Stimulated activated CD8-positive, alpha-beta memory T cell treated with anti-CD3 and anti-CD28 coated beads, Interleukin-12 subunit alpha, Interleukin-12 subunit beta, amount 100 ng/mL, for 24 hours (primary cell): Measurements from ENCODE around the gene S100A11.

ENCODE experiments used
- DNase-seq: peaks from one replicate; pipeline ENCODE4 v3.0.0-alpha.2; 2020; ENCODE audit errors: extremely low read depth

S100A11 gene

DNA sequence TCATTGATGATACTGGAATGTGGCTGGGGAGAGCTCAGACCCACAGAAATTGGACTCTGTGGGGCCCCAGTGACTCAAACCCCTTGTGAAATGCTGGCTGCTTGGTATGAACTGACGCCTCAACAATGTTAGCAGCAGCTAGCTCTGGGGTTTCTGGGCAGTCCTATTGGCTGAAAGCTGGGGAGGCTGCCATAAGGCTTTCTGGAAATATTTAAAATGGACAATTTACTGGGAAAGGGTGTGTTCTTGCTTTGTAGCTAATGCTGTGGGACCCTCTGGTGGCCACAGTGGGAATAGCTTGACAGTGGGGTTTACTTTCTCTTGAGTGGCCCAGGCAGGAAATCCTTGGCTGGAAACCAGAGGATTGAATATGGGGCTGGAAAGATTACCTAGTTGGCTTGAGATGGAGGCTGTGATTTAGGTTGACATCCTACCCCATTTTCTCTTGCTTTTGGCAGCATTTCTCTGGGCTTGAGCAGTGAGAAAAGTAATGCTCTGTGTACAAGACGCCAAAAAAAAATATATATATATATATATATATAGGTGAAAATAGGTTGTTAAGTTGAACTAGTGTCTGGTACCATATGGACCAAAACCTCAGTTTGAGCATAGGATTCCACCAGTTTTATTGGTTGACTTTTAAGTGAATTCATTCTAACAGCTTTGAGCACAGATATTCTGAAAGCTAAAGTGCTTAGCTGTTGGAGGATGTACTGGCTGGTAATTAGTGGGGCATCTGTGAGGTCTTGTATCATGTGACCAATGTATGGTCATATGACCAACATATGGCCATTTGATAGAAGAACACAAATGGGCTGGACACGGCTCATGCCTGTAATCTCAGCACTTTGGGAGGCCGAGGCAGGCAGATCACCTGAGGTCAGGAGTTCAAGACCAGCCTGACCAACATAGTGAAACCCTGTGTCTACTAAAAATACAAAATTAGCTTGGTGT is 34.9 kb downstream of the S100A11 start:
- DNase-seq, result no peak

DNA sequence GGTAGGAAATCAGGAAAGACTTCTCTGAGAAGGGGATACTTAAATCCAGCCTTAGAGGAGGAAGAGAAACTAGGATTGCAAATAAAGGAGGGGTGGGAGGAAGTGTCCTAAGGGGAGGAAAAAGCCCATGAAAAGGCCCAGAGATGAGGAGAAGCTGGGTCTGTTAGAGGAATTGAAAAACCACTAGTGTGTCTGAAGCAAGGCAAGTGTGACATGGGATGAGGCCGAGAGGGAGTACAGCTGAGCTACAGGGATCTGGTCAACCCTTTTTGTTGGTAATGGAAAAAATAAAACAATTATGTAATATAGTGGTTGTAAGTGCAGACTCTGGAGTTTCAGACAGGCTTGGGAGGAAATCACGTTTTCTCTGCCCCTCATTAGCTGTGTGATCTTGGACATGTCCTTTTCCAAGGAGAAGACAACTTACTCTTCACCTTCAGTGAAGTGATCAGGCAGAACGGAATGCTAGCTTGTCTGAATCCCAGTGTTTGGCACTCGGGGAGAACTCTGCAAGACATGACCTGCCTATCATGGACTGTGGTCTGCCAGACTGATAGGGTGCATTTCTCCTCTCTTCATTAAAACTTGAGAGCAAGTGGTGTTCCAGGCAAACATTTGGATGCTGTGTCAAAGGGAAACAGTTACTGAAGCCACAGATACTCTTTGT is 35.7 kb downstream of the S100A11 start:
- DNase-seq, result no peak

DNA sequence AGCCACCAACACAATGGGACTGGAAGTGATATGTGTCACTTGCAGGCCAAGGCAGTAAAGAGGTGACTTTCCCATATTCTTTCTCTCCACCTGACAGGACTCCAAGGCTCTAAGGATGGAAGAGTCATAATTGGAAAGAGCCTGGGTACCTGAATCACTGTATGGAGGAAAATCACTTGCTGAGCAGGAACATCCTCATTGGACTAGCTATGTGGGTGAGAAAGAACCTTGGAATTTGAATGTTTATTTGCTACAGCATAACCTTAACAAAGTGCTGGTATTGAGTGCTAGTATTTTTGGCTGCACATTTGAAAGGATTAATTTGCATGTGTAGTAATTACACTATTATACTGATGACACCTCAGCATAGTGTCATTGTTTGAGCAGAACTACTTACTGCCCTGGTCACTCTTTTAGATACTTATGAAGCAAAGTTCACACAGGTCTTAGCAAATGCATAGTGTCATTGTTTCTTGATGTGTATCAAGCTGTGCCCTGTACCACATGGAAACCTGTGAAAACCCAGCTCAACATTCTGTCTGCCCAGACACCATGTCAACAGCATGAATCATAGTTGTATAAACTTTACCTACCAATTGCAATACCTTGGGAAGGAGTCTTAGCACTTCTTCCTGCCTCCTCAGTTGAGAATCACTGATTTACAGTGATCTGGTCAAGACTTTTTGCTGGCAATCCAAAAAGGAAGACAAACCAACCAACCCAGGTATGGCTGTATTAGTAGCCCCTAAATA is 38.0 kb downstream of the S100A11 start:
- no peak for DNase-seq

DNA sequence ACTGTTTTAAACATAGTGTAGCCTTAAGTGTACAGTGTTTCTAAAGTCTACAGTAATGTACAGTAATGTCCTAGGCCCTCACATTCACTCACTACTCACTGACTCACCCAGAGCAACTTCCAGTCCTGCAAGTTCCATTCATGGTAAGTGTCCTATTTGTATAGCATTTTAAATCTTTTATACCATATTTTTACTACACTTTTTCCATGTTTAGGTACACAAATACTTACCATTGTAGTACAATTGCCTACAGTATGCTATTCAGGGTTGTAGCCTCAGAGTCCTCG is 39.6 kb downstream of the S100A11 start:
- no peak for DNase-seq

DNA sequence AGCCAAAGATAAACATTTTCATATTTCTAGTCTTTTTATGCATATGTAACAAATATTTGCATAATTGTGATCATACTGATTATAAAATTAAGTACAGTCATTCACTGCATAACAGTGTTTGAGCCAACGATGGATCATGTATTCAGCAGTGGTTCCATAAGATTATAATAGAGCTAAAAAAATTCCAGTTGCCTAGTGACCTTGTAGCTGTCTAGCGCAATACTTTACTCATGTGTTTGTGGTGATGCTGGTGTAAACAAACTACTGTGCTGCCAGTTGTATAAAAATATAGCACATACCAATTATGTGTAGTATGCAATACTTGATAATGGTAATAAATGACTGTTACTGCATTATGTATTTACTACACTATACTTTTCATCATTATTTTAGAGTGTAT is 41.0 kb downstream of the S100A11 start:
- DNase-seq, result no peak

DNA sequence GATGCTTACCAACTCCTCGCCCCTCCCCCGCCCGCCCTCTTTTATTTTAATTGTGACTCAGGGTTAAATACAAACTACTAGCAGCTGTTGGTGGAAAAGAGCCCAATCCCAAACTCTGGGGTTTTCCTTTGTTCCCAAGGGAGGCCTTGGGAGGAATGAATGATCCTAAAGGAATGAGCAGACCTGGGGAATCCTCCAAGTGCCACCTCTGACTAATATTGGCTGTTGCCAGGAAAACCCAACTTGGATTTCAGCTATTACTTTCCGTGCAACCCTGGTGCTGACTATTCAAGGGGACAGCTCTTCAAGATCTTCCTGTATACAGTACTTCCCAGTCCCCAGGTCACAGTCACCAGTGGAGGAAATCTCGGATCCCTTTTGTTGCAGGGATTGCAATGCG is 41.8 kb downstream of the S100A11 start:
- no peak for DNase-seq

DNA sequence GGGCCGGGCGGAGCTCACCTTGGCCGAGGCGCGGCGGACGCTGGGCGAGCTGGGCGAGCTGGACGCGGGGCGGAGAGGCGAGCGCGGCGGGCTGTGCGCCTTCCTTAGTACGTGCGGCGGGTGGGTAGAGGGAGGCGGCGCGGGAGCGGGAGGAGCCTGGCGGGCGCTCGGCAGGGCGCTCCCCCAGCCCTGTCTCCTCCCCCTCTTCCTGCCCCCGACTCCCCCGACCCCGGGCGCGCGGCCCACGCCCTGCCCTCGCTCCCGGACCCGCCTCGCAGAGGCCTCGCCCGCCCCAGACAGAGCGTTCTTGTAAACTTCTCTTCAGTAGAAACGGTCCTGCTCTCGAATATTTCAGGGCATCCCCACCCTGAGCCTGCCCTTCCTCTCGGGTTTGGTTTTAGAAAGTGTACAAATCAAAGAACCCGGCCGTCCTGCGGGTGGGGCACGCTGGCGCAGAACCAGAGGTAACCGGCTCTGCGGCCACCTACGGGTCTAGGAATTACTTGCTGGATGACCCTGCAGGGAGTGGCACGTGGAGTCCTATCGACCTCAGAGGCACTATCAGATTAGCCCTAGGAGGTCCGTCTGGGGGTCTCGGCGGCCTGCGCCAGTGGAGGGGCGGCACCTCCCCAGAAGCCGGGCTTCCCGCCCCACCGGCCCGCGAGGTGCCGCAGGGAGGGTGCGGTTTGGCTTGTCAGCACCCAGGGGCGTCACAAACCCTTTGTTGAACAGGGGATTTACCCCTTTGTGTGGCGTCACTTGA is 42.9 kb downstream of the S100A11 start, which contains the start of gene S100A10:
Gene S100A10, minus strand, starts transcription at position 126 of the 763 bp plus-strand sequence. CDS start 7,629 bp downstream, outside the sequence.
- no peak for DNase-seq

DNA sequence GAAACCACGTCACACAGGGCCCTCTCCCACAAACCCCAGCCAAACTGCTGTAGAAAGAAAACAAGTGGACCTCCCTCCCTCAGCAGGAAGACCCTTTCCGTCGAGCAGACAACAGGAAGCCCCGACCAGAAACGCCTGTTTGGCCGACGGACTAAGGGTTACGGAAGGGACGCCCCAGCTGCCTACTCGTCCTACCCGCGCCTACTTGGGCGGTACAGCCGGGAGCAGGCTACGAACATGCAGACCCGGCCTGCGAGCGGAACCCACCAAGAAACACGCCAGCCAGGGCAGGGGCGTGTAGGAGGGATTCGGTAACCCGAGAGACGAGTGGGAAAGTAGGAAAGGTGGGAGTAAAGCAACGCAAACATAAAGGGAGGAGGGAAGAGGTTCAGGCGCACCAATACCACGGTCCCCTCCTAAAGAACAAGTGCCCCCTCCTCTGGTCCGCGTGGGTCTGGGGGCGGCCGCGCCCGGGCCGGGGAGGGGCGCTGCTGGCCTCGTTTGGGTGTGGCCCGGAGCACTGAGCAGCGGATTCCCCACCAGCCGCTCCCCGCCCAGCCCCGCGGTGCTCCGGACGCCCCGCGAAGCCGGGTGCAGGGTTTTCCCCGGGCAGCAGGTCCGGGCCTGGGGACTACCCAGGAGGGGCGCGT is 43.6 kb downstream of the S100A11 start:
- no peak for DNase-seq

DNA sequence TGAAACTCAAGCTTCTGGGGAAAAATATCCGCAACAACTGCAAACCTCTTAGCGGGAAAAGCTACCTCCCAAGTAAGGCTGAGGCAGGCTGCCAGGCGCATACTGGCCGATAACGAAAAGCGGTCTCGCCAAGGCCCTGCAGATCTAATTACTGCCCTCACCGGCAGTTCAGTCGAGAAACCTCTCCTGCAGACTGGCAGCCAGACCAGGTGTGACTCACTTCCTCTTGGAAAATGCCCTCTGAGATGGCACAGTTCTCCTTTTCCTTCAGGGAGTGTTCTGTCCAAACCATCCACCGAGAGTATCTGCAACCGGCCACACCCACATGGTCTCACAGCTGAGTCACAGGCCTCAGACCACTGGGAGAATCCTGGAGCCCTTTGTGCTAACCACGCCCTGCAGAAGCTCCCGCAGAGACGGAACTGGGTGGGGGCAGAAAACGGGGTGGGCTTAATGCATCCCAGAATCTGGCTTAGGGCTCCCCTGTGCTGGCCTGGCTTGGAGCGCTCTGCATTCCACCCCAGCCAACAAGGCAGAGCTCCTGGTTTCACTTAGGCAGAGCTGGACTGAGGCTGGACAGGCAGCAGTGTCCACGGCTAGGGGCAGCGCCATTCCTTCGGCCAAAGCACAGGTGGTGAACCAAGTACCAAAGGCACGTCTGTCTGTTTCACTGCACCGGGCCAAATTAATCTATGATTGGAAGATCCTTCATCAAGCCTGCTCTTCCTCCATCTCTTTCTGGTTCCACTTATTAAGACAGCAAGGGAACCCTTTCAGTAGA is 44.3 kb downstream of the S100A11 start:
- DNase-seq, result no peak

DNA sequence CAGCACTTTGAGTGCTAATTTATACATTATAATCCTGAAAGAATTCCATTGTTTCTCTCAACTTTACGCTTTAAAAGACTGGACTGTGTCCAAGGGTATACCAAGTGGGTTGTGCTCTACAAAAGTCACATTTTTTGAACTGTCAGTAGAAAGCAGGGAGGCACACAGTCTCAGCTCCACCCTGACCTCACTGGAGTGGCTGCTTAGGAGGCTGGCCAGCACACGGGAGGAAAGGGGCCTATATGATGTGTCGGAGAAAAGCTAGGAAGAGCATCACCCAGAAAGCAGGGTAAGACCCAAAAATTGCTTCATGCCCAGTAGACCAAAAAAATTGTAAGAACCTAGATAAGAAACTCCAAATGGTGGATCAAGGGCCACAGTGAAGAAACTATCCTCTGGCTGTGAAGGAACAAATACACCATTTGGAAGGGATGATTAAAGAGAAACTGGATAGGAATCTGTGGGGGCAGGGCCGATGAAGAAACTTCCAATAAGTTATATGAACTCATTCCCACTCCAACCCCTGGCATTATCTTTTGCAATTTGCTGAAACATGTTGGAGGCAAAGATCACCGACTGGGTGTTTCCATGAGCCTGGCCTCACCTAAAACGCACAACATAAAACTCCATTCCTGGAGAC is 45.0 kb downstream of the S100A11 start:
- DNase-seq, result no peak

DNA sequence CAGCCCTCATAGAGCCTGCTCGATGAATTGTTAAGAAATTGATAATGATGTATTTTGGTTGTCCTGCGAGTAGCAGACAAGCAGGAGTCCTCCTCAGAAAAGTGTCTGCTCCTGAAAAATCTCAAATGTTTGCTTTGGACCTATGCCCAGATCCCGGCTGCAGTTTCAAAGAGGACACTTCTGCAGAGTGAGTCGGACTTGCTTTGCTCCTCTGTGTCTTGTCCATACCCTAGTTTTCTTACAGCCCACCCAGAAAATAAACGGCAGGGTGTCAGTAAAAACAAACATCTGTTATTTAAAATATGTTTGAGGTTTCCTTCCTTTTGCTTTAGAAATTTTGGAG is 46.0 kb downstream of the S100A11 start:
- no peak for DNase-seq

DNA sequence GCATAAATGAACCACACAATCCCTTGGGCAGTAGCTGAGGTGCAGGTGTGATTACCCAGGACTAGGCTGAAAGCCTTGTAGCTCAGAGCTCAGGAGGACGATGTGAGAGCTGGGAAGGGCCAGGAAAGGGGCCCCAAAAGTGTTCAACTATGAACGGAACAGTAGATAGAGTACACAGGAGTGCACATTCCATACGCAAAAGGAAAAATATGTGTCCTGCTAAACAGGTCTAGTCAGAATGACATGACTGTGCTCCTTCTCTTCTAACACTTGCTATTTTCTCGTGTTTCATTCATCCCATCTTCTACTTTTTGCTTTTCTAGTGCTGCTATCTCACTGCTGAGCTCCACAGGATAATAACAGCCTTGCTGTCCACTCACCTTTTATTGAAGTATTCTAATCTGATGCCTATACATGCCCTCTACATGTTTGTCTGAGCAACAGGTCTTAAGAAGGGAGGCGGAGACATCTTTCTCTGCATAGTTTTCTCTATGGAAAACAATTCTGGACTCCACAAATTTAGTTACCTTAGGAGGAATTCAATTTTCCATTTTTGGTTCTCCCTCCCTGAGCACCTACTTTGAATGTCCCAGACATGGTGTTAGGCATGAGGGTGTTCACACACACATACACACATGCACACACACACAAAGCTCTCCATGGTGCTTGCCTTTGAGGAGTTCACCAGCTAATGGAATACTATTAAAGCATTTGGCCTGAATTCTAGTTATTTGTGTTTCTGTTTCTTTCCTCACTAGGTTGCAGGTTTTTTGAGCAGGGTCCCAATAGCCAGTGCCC is 46.5 kb downstream of the S100A11 start:
- DNase-seq, result no peak

DNA sequence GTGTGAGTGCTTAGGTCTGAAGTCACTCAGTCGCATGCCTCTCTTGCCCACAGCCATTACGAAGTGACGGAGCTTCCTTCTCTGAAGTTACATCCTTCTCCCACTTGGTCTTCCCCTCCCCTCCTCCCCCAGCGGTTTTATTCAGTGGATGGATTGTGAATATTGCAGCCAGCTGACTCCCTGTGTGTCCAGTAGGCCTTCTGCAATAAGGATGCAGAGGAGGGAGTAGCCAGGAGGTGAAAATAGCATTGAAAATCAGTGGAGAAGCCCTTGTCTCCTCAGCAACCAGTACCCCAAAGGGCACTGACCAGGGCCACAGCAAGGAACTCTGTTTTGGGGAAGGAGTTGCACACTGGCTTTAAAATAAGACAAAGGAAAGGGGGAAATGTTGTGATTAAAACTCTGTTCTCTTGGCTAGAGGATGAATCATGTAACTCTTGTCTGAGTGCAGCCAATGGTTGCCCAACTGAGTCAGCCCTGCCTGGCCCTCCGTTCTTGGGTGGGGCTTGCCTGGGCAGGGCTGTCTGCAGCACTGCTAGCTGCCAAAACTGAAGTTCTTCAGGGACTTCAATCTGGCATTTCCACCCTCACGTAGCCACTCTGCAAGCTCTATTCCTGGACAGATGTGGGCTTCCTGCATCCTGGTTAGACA is 47.5 kb downstream of the S100A11 start:
- DNase-seq, result no peak

DNA sequence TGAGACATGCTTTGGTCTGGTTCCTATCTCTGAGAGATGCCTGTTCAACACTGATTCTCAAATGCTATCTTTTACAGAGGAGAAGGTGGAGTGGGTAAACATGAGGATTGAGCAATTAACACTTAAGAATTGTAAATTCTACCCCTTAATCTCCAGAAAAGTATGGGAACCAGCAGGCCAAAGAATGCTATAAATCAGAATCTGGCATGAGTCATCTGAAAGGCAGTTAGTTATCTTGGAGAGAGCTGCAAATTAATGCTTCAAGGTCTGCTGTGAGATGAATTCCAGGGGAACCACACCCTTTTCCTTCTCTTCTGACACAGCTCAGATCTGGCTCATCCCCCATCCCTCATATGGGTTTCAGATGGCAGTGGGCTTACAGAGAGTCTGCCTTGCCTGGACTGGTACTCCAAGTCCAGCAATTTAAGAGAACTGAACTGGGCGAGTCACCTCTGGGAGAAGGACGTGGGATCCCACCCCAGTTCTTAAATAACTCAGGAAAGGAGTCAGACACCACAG is 48.3 kb downstream of the S100A11 start:
- no peak for DNase-seq

DNA sequence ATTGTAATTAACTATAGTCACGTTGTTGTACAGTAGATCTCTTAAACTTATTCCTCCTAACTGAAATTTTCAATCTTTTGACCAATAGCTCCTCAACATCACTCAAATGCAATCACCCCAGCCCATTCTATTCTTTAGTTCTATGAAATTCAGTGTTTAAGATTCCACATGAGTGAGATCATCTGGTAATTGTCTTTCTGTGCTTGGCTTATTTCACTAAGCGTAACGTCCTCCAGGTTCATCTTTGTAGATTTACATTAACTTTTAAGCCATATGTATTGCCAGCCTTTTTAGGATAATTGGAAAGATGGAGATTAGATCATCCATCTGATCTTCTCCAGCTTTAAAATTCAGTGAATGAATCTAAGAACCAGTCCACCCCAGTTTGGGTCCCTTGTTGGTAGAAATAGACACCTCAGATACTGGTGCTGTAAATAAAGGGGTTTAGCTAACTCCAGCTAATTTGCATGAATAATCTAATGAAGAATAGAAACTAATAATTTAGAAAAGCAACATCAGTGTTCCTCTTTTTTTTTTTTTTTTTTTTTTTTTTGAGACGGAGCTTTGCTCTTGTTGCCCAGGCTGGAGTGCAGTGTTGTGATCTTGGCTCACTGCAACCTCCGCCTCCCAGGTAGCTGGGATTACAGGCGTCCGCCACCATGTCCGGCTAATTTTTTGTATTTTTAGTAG is 50.2 kb downstream of the S100A11 start:
- DNase-seq, result no peak

DNA sequence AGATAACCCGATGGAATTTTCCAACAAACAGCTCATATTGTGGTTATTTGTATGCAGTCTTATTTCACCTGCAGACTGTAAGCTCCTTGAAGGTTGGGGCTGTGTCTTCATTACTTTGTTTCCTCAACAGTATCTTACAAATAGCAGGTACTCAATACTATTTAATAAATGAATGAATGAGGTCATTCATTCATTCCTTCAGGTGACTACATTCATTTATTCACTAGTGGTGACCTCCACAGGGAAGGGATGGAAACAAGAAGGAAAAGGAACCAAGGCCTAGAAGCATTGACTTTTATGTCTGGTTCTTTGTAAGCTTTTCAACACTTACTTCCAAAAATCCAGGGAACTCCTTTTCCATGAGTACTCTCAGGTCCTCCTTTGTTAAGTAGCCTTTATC is 51.0 kb downstream of the S100A11 start:
- DNase-seq, result no peak

DNA sequence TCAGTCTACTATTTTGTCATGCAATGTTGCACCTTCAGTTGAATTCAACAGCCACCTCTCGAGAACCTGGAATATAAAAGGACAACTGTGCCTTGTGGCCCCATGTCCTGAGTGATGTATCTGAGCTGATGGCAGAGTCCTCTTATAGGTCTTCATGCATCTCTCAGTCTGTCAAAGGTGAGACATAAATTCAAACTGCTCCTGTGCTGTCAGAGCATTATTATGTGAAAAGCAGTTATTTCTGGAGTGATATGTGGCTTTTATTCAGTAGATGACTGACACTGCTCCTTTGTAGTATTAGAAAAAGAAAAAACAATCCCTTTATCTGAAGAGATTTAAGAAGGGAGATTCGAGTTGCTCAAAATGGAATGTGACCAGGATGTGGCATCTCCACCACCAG is 51.5 kb downstream of the S100A11 start:
- DNase-seq, result no peak
